Measurements from ENCODE around the gene TNIK. TPM values are rescaled to one million over a fixed set of nuclear protein-coding genes. Genes with fewer than 3 reads are reported as not detected.

Gene TNIK
- total and polyA plus RNA-seq, 2 experiments from 2014 or later: 14.6 to 34.3 TPM

DNA sequence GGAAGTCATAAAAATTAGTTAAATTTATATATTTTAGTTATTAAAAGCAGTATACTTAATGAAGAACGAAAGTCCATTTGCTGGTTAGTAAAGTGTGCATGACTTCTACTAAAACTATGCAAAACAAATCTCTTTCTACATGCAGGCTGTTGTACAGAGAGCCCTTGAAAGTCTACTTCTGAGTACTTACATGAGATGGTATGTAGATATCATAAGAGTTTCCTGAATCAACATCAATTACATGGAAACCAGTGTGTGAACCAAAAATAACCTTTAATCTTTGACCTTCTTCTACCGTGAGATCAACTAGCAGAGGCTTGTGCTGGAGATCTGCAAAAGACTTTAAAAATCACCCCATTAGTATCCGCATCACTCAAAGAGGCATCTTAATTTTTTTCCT lies 391.5 kb downstream of the TNIK start:
- H3K27ac ChIP-seq (ENCODE audit: low read depth): no peak overlapping the region
- Mint-ChIP-seq H3K4me1 (no peaks in the 10 kb centered on the region), H3K27me3 (ENCODE audit: insufficient read depth, low read depth, poor library complexity) (peaks cover 8% of the 10 kb centered on the region), H3K4me3 (no peak overlapping the region), H3K27ac (no peak overlapping the region), H3K36me3 (ENCODE audit: low read depth) (peaks cover 21% of the 10 kb centered on the region), H3K9me3 (no peaks in the 10 kb centered on the region; the same call in 2 of the 3 replicates)
- no peaks in the 10 kb centered on the region for H3K4me1 ChIP-seq (ENCODE audit: insufficient read depth)
- no peaks in the 10 kb centered on the region for H4K20me1 ChIP-seq (replicated peaks; ENCODE audit: insufficient read depth)
- H3K9me2 ChIP-seq (ENCODE audit: insufficient read depth): peaks cover 4% of the 10 kb centered on the region; the same call in 1 of the 2 replicates
- no peak overlapping the region for H3K4me2 ChIP-seq
- H3K79me2 ChIP-seq (replicated peaks; ENCODE audit: insufficient read depth): no peaks in the 10 kb centered on the region
- DNase-seq (ENCODE audit: low spot score): no peak
- H3K4me3 ChIP-seq: no peak overlapping the region
- ATAC-seq: no peak
- no peak overlapping the region for H2AFZ ChIP-seq
- TF ChIP-seq, protein P1, sequence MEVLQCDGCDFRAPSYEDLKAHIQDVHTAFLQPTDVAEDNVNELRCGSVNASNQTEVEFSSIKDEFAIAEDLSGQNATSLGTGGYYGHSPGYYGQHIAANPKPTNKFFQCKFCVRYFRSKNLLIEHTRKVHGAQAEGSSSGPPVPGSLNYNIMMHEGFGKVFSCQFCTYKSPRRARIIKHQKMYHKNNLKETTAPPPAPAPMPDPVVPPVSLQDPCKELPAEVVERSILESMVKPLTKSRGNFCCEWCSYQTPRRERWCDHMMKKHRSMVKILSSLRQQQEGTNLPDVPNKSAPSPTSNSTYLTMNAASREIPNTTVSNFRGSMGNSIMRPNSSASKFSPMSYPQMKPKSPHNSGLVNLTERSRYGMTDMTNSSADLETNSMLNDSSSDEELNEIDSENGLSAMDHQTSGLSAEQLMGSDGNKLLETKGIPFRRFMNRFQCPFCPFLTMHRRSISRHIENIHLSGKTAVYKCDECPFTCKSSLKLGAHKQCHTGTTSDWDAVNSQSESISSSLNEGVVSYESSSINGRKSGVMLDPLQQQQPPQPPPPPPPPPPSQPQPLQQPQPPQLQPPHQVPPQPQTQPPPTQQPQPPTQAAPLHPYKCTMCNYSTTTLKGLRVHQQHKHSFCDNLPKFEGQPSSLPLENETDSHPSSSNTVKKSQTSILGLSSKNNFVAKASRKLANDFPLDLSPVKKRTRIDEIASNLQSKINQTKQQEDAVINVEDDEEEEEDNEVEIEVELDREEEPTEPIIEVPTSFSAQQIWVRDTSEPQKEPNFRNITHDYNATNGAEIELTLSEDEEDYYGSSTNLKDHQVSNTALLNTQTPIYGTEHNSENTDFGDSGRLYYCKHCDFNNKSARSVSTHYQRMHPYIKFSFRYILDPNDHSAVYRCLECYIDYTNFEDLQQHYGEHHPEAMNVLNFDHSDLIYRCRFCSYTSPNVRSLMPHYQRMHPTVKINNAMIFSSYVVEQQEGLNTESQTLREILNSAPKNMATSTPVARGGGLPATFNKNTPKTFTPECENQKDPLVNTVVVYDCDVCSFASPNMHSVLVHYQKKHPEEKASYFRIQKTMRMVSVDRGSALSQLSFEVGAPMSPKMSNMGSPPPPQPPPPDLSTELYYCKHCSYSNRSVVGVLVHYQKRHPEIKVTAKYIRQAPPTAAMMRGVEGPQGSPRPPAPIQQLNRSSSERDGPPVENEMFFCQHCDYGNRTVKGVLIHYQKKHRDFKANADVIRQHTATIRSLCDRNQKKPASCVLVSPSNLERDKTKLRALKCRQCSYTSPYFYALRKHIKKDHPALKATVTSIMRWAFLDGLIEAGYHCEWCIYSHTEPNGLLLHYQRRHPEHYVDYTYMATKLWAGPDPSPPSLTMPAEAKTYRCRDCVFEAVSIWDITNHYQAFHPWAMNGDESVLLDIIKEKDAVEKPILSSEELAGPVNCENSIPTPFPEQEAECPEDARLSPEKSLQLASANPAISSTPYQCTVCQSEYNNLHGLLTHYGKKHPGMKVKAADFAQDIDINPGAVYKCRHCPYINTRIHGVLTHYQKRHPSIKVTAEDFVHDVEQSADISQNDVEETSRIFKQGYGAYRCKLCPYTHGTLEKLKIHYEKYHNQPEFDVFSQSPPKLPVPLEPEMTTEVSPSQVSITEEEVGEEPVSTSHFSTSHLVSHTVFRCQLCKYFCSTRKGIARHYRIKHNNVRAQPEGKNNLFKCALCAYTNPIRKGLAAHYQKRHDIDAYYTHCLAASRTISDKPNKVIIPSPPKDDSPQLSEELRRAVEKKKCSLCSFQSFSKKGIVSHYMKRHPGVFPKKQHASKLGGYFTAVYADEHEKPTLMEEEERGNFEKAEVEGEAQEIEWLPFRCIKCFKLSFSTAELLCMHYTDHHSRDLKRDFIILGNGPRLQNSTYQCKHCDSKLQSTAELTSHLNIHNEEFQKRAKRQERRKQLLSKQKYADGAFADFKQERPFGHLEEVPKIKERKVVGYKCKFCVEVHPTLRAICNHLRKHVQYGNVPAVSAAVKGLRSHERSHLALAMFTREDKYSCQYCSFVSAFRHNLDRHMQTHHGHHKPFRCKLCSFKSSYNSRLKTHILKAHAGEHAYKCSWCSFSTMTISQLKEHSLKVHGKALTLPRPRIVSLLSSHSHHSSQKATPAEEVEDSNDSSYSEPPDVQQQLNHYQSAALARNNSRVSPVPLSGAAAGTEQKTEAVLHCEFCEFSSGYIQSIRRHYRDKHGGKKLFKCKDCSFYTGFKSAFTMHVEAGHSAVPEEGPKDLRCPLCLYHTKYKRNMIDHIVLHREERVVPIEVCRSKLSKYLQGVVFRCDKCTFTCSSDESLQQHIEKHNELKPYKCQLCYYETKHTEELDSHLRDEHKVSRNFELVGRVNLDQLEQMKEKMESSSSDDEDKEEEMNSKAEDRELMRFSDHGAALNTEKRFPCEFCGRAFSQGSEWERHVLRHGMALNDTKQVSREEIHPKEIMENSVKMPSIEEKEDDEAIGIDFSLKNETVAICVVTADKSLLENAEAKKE (CRISPR knock-in tag; IDR thresholded peaks at IDR 0.05): no peak
- no peak for TF ChIP-seq NANOG (IDR thresholded peaks at IDR 0.05; ENCODE audit: borderline replicate concordance)
- TF ChIP-seq, protein P2, sequence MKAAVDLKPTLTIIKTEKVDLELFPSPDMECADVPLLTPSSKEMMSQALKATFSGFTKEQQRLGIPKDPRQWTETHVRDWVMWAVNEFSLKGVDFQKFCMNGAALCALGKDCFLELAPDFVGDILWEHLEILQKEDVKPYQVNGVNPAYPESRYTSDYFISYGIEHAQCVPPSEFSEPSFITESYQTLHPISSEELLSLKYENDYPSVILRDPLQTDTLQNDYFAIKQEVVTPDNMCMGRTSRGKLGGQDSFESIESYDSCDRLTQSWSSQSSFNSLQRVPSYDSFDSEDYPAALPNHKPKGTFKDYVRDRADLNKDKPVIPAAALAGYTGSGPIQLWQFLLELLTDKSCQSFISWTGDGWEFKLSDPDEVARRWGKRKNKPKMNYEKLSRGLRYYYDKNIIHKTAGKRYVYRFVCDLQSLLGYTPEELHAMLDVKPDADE (IDR thresholded peaks at IDR 0.05): no peak
- no peak for TF ChIP-seq CREB1 (CRISPR knock-in tag; IDR thresholded peaks at IDR 0.05; ENCODE audit: low read depth)
- TF ChIP-seq ZNF114 (CRISPR knock-in tag; IDR thresholded peaks at IDR 0.05): no peak
- H3K36me3 ChIP-seq (ENCODE audit: insufficient read depth): no peaks in the 10 kb centered on the region
- no peaks in the 10 kb centered on the region for H3K27me3 ChIP-seq (ENCODE audit: insufficient read depth)
- H3F3A ChIP-seq (replicated peaks; ENCODE audit: low read depth): no peaks in the 10 kb centered on the region

DNA sequence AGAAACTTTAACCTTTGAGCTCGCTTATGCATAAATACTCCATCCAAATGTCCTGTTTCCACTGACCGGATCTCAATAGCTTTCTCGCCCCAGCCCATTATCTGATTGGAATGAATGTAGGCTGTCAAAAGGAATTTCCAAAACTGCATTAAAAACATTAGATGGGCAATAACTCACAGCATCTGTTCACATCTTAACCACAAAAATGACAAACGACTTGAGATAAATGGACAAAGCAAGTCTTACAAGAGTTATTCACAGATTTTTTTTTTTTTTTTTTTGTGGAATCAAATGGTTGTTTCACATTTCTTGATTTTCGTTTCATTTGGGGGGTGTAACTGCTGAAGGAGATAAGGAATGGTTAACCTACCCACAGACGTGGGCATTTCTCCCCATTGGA lies 394.0 kb downstream of the TNIK start:
- DNase-seq (ENCODE audit: low spot score) (no peak), ATAC-seq (no peak)
- Histone ChIP-seq H3K9me2 (ENCODE audit: insufficient read depth) (peaks cover 4% of the 10 kb centered on the region; the same call in 1 of the 2 replicates), H3F3A (replicated peaks; ENCODE audit: low read depth) (no peaks in the 10 kb centered on the region), H3K79me2 (replicated peaks; ENCODE audit: insufficient read depth) (no peaks in the 10 kb centered on the region), H3K36me3 (ENCODE audit: insufficient read depth) (no peaks in the 10 kb centered on the region), H3K4me2 (no peak overlapping the region), H3K27me3 (ENCODE audit: insufficient read depth) (no peaks in the 10 kb centered on the region), H2AFZ (no peak overlapping the region), H3K4me1 (ENCODE audit: insufficient read depth) (peaks cover 11% of the 10 kb centered on the region; the same call in 1 of the 2 replicates), H3K27ac (ENCODE audit: low read depth) (no peak overlapping the region), H4K20me1 (replicated peaks; ENCODE audit: insufficient read depth) (no peaks in the 10 kb centered on the region), H3K4me3 (no peak overlapping the region)
- H3K36me3 Mint-ChIP-seq (ENCODE audit: low read depth): peaks cover 23% of the 10 kb centered on the region
- H3K4me3 Mint-ChIP-seq: no peak overlapping the region
- H3K9me3 Mint-ChIP-seq: no peaks in the 10 kb centered on the region; the same call in 2 of the 3 replicates
- H3K27me3 Mint-ChIP-seq (ENCODE audit: insufficient read depth, low read depth, poor library complexity): peaks cover 8% of the 10 kb centered on the region
- peaks cover 14% of the 10 kb centered on the region for H3K4me1 Mint-ChIP-seq
- no peak overlapping the region for H3K27ac Mint-ChIP-seq
- TF ChIP-seq, protein P1 (CRISPR knock-in tag; IDR thresholded peaks at IDR 0.05): no peak
- TF ChIP-seq ZNF114 (CRISPR knock-in tag; IDR thresholded peaks at IDR 0.05): no peak
- TF ChIP-seq NANOG (IDR thresholded peaks at IDR 0.05; ENCODE audit: borderline replicate concordance): no peak
